Measurements from ENCODE around the gene SLC27A5. TPM values are rescaled to one million over a fixed set of nuclear protein-coding genes. Genes with fewer than 3 reads are reported as not detected.

SLC27A5 gene
- total and polyA plus RNA-seq, 2 of the 13 experiments (the other 11 are each of a cell fraction or from before 2014, with no cell fraction given) = 30.3 to 40.2 TPM

- TF ChIP-seq NFYB (CRISPR knock-in tag; IDR thresholded peaks at IDR 0.05) (peak; percentile 92), FOXP1 (IDR thresholded peaks at IDR 0.05) (no peak), FOXP1 (CRISPR knock-in tag; IDR thresholded peaks at IDR 0.05) (no peak), NPAS2 (CRISPR knock-in tag; IDR thresholded peaks at IDR 0.05; ENCODE audit: borderline replicate concordance) (no peak), ZNF225 (CRISPR knock-in tag; IDR thresholded peaks at IDR 0.05) (no peak), RAD51 (IDR thresholded peaks at IDR 0.05; ENCODE audit: borderline replicate concordance) (peak; percentile 97), CTCF (CRISPR knock-in tag; IDR thresholded peaks at IDR 0.05) (peak; percentile 62), MXI1 (IDR thresholded peaks at IDR 0.05; ENCODE audit: borderline replicate concordance, low read depth, low read length) (peak; percentile 95), REXO4 (CRISPR knock-in tag; IDR thresholded peaks at IDR 0.05; ENCODE audit: borderline replicate concordance) (no peak), ZNF362 (CRISPR knock-in tag; IDR thresholded peaks at IDR 0.05; ENCODE audit: borderline replicate concordance) (no peak), TFAP4 (IDR thresholded peaks at IDR 0.05; ENCODE audit: borderline replicate concordance, low read depth) (peak; percentile 39; the same call in 1 of the 2 replicates), MYNN (CRISPR knock-in tag; IDR thresholded peaks at IDR 0.05; ENCODE audit: low read depth) (no peak), ZBED4 (CRISPR knock-in tag; IDR thresholded peaks at IDR 0.05; ENCODE audit: borderline replicate concordance) (no peak), ETV5 (CRISPR knock-in tag; IDR thresholded peaks at IDR 0.05; ENCODE audit: borderline replicate concordance) (peak; percentile 53; the same call in 1 of the 2 replicates), ZNF549 (CRISPR knock-in tag; IDR thresholded peaks at IDR 0.05) (no peak), HDAC1 (CRISPR knock-in tag; IDR thresholded peaks at IDR 0.05) (peak; percentile 89), NKX3-1 (CRISPR knock-in tag; IDR thresholded peaks at IDR 0.05) (no peak), ARNTL (CRISPR knock-in tag; IDR thresholded peaks at IDR 0.05) (0 out of 2 replicates have a peak, but pooled peaks have one; percentile 48), POLR2A (IDR thresholded peaks at IDR 0.05; ENCODE audit: insufficient read depth in 1 of 2, low read depth in 2 of 2, low read length in 2 of 2) (peak; percentile 64 to 74), PATZ1 (CRISPR knock-in tag; IDR thresholded peaks at IDR 0.05) (no peak; the same call in none of the 2 replicates), ZNF816 (CRISPR knock-in tag; IDR thresholded peaks at IDR 0.05; ENCODE audit: borderline replicate concordance) (no peak)
Measured at GRCh38 chr19:58466760-58467589, 44.8 kb downstream of the SLC27A5 start, which contains the start of gene ZNF324 (continued).

Data from HepG2 (cell line).